Ascending aorta (tissue), 2 donors: ENCODE results near the gene CCSER1. TPM values are rescaled to one million over a fixed set of nuclear protein-coding genes. Genes with fewer than 3 reads are reported as not detected.

Experiments used
- DNase-seq, 2 donors: peaks; one replicate each; pipeline ENCODE4 v3.0.0-alpha.2; 2019; ENCODE audit warnings: low spot score in 2 of 2
- H3K27ac ChIP-seq, 2 donors: fragments of 200-600 bp; sonication (generic); one replicate each; pipeline ENCODE4 v1.5.1; 2016 to 2017; ENCODE audit warnings: mild to moderate bottlenecking in 1 of 2
- H3K27me3 ChIP-seq: fragments of 200-600 bp; sonication (generic); one replicate; pipeline ENCODE4 v1.5.1; 2017
- H3K36me3 ChIP-seq, 2 donors: fragments of 200-600 bp; sonication (generic); one replicate each; pipeline ENCODE4 v1.5.1; 2016
- H3K4me1 ChIP-seq, 2 donors: fragments of 200-600 bp; sonication (generic); one replicate each; pipeline ENCODE4 v1.5.1; 2016 to 2017; ENCODE audit warnings: mild to moderate bottlenecking in 1 of 2
- H3K4me3 ChIP-seq, 2 donors: fragments of 200-600 bp; sonication (generic); one replicate each; pipeline ENCODE4 v1.5.1; 2016 to 2017; ENCODE audit warnings: mild to moderate bottlenecking in 1 of 2
- H3K9me3 ChIP-seq, 2 donors: fragments of 200-600 bp; sonication (generic); one replicate each; pipeline ENCODE4 v1.5.1; 2016
- intact Hi-C: fragments of 100-400 bp; cut with DNase I; formaldehyde crosslinking; loops from one replicate; pipeline ENCODE4 v1.15.1; 2023
- total RNA-seq: library from RNA; depleted of rRNA; stranded (reverse); fragments of >200 nt; gene quantifications from one replicate; pipeline ENCODE4 v1.1.0, GENCODE V29; 2016
- TF ChIP-seq, protein P1 (sequence below), 3 experiments: fragments of 200-600 bp in 2 of 3; fragments of 450-650 bp in 1 of 3; sonication (generic) in 2 of 3; IDR thresholded peaks; one replicate each; pipeline ENCODE4 v1.5.1; 2016 to 2019; ENCODE audit warnings: antibody characterized with exemption in 3 of 3, mild to moderate bottlenecking in 1 of 3, moderate library complexity in 1 of 3

CCSER1 gene
- total RNA-seq, 1 donor from 2014 or later, result 8.9 TPM

DNA sequence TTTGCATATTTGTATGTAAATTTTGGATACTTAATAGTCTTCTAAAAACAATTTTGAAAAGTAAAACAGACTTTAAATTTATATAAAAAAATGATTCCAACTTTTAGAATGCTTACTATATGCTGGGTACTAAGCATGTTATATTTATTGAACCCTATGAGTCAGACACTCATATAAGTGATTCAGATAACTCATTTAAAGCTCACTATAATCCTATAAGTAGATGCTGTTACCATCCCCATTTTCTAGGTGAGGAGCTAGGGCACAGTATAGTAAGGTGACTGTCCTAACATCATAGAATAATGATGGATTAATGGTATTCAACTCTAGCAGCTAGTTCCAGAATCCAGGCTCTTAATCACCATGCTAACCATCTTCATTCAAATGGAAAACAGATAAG, 1299.5 kb downstream of the CCSER1 start:
- Histone ChIP-seq H3K4me3 (no peak overlapping the region), H3K27ac (no peak overlapping the region), H3K36me3 (no peaks in the 10 kb centered on the region), H3K27me3 (no peaks in the 10 kb centered on the region), H3K4me1 (no peaks in the 10 kb centered on the region), H3K9me3 (no peaks in the 10 kb centered on the region)
- TF ChIP-seq, protein P1, sequence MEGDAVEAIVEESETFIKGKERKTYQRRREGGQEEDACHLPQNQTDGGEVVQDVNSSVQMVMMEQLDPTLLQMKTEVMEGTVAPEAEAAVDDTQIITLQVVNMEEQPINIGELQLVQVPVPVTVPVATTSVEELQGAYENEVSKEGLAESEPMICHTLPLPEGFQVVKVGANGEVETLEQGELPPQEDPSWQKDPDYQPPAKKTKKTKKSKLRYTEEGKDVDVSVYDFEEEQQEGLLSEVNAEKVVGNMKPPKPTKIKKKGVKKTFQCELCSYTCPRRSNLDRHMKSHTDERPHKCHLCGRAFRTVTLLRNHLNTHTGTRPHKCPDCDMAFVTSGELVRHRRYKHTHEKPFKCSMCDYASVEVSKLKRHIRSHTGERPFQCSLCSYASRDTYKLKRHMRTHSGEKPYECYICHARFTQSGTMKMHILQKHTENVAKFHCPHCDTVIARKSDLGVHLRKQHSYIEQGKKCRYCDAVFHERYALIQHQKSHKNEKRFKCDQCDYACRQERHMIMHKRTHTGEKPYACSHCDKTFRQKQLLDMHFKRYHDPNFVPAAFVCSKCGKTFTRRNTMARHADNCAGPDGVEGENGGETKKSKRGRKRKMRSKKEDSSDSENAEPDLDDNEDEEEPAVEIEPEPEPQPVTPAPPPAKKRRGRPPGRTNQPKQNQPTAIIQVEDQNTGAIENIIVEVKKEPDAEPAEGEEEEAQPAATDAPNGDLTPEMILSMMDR (IDR thresholded peaks at IDR 0.05), result no peak
- no peak for DNase-seq
- intact Hi-C loops, result no loop called here

DNA sequence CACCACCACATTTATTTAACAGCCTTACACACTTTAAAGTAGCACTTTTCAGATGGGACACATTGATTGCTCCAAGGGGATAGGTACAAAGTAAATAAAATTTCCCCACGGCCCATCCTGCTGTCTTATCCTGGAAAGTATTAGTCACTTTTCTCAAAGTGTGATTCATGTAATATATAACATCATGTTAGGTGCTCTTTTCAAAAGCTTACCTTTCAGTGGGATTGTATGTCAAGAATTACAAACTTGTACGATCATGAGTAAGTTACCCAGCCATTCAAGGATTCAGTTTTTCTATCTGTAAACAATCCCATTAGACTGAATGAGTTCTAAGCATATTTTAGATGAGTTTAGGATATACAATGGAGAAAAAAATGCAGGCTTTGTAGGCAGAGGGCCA, 1300.0 kb downstream of the CCSER1 start:
- H3K9me3 ChIP-seq, result no peaks in the 10 kb centered on the region
- H3K27ac ChIP-seq, result no peak overlapping the region
- no peaks in the 10 kb centered on the region for H3K4me1 ChIP-seq
- intact Hi-C loops, result no loop called here
- H3K4me3 ChIP-seq, result no peak overlapping the region
- no peak for DNase-seq
- TF ChIP-seq, protein P1 (IDR thresholded peaks at IDR 0.05), result no peak
- no peaks in the 10 kb centered on the region for H3K27me3 ChIP-seq
- H3K36me3 ChIP-seq, result no peaks in the 10 kb centered on the region

DNA sequence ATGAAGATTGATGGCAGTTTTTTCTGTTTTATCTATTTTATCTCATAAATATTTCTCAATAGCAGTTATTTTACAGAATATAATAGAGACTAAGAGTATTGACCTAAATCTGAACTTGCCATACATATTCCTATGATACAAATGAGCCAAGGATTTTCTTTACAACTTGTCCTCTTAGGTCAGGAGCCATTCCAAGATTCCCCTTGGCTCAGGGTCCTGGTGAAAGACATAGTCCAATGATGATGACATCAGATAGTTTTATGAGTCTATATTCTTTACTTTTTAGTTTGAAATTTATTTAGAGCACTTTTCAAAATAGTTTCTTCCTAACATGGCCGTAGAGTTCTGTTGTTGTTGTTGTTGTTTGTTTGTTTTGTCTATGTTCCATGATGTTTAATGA, 1307.4 kb downstream of the CCSER1 start:
- no peaks in the 10 kb centered on the region for H3K27me3 ChIP-seq
- H3K4me1 ChIP-seq, result no peaks in the 10 kb centered on the region
- TF ChIP-seq, protein P1 (IDR thresholded peaks at IDR 0.05), result no peak
- H3K27ac ChIP-seq, result no peak overlapping the region
- no peaks in the 10 kb centered on the region for H3K9me3 ChIP-seq
- H3K36me3 ChIP-seq, result no peaks in the 10 kb centered on the region
- DNase-seq, result no peak
- no peak overlapping the region for H3K4me3 ChIP-seq
- intact Hi-C loops, result no loop called here

DNA sequence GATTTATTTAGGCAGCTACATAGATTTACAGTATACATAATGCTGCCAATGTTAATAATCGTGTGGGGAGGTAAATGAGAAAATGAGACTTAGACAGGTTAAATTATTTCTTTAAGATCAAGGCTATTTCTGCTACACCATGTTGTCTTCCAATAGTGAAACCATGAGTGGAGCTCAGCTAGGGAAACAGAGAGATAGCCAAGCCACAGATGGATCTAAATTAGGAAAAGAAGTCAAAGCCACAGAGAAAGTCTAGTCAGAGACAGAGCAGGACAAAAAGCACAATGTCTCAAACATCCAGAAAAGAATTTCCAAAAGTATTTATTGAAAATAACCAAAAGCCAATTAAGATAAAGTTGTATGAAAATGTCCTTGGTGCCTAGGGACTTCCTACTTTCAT, 1309.4 kb downstream of the CCSER1 start:
- no peak for DNase-seq
- no peaks in the 10 kb centered on the region for H3K27me3 ChIP-seq
- H3K27ac ChIP-seq, result no peak overlapping the region
- no peaks in the 10 kb centered on the region for H3K36me3 ChIP-seq
- TF ChIP-seq, protein P1 (IDR thresholded peaks at IDR 0.05), result no peak
- no peak overlapping the region for H3K4me3 ChIP-seq
- intact Hi-C loops, result no loop called here
- no peaks in the 10 kb centered on the region for H3K4me1 ChIP-seq
- H3K9me3 ChIP-seq, result no peaks in the 10 kb centered on the region

DNA sequence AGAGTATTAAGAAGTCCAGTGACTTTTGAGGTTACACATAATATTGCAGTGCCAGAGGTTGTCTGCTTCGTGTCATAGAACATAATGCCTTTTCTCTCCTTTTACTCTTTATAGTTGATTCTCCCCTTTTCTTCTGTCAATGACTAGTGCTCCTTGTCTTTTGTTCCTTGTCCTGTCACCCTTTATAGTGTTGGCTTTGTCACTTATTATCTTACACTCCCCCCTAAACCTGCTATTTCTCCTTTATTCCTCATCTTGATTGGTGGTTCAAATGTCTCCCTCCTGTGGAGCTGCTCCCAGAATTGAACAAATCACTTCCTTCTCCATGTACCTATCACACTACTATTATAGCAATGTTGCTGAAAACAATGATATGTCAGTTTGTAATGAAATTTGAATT, 1320.0 kb downstream of the CCSER1 start:
- TF ChIP-seq, protein P1 (IDR thresholded peaks at IDR 0.05), result no peak
- no peak overlapping the region for H3K27ac ChIP-seq
- intact Hi-C loops, result no loop called here

DNA sequence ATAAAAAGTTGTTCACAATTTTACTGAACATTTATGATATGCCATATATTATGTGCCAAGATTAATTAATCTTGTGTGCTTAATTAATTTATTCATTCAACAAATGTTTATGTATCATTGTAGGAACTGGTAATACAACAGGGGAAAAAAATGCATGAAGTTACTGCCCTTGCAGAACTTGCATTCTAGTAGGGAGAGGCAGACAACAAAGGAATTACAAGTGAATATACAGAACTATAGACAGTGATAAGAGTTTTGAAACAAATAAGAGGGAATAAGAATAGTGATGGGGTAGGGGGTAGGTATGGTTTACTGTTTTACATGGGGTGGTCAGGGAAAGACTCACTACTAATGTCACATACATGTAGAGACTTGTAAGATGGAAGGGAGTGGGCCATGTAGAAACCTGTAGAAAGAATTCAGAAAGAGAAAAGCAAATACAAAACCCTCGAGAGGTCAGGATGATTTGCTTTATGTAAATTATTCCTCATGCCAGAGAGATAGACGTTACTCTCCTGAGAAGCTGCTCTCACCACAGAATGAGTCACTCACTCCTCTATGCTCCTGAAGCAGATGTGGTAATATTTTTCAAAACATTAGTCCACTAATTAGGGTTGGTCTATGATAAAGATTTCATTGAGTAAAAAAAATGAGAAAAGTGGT, 1321.6 kb downstream of the CCSER1 start:
- TF ChIP-seq, protein P1 (IDR thresholded peaks at IDR 0.05), result no peak
- intact Hi-C loops, result no loop called here
- no peaks in the 10 kb centered on the region for H3K4me1 ChIP-seq
- DNase-seq, result no peak
- no peak overlapping the region for H3K4me3 ChIP-seq
- no peak overlapping the region for H3K27ac ChIP-seq
- no peaks in the 10 kb centered on the region for H3K9me3 ChIP-seq
- H3K27me3 ChIP-seq, result no peaks in the 10 kb centered on the region
- H3K36me3 ChIP-seq, result no peaks in the 10 kb centered on the region

More for the DNA sequence above, 1320.0 kb downstream of the CCSER1 start:
- H3K9me3 ChIP-seq, result no peaks in the 10 kb centered on the region
- H3K36me3 ChIP-seq, result no peaks in the 10 kb centered on the region
- DNase-seq, result no peak
- H3K4me1 ChIP-seq, result no peaks in the 10 kb centered on the region
- H3K4me3 ChIP-seq, result no peak overlapping the region
- no peaks in the 10 kb centered on the region for H3K27me3 ChIP-seq
